ENCODE data around the gene FRK. TPM values are rescaled to one million over a fixed set of nuclear protein-coding genes. Genes with fewer than 3 reads are reported as not detected.

The FRK gene
- total RNA-seq, 2 donors from 2014 or later: 16.0 to 20.0 TPM

GRCh38 chr6:116066789-116067188 is 6.1 kb upstream of the FRK start:
- no peak for TF ChIP-seq CTCF (IDR thresholded peaks at IDR 0.05)
- Histone ChIP-seq H3K36me3 (no peaks in the 10 kb centered on the region), H3K4me1 (ENCODE audit: control insufficient read depth in 1 of 2, low read depth in 2 of 2) (peaks cover 11 to 24% of the 10 kb centered on the region in 2 donors), H3K27me3 (replicated peaks; ENCODE audit: insufficient read depth) (no peaks in the 10 kb centered on the region), H3K27ac (no peak overlapping the region), H3K4me3 (no peak overlapping the region), H3K9me3 (no peaks in the 10 kb centered on the region)
- ATAC-seq (ENCODE audit: insufficient number of reproducible peaks, low FRiP score, low read depth): no peak
- no peak for DNase-seq (ENCODE audit: low spot score)

- H3K27ac ChIP-seq: no peak overlapping the region
- no peak for TF ChIP-seq CTCF (IDR thresholded peaks at IDR 0.05)
- H3K27me3 ChIP-seq (replicated peaks; ENCODE audit: insufficient read depth): no peaks in the 10 kb centered on the region
- no peaks in the 10 kb centered on the region for H3K9me3 ChIP-seq
- ATAC-seq (ENCODE audit: insufficient number of reproducible peaks, low FRiP score, low read depth) (no peak), DNase-seq (ENCODE audit: low spot score) (no peak)
- no peak overlapping the region for H3K4me3 ChIP-seq
- H3K4me1 ChIP-seq (ENCODE audit: control insufficient read depth in 1 of 2, low read depth in 2 of 2): peaks cover 0 to 13% of the 10 kb centered on the region in 2 donors
- H3K36me3 ChIP-seq: no peaks in the 10 kb centered on the region
Measured at GRCh38 chr6:116064666-116065065, 4.0 kb upstream of the FRK start.

GRCh38 chr6:116062496-116062895 is 1.8 kb upstream of the FRK start:
- H3K9me3 ChIP-seq: no peaks in the 10 kb centered on the region
- H3K4me1 ChIP-seq (ENCODE audit: control insufficient read depth in 1 of 2, low read depth in 2 of 2): peaks cover 0 to 10% of the 10 kb centered on the region in 2 donors
- no peak overlapping the region for H3K4me3 ChIP-seq
- DNase-seq (ENCODE audit: low spot score): no peak
- H3K27me3 ChIP-seq (replicated peaks; ENCODE audit: insufficient read depth): no peaks in the 10 kb centered on the region
- no peak for ATAC-seq (ENCODE audit: insufficient number of reproducible peaks, low FRiP score, low read depth)
- TF ChIP-seq CTCF (IDR thresholded peaks at IDR 0.05): no peak
- no peak overlapping the region for H3K27ac ChIP-seq
- H3K36me3 ChIP-seq: no peaks in the 10 kb centered on the region

GRCh38 chr6:116059713-116060571 is 749 bp downstream of the FRK start:
- DNase-seq (ENCODE audit: low spot score) (no peak), ATAC-seq (ENCODE audit: insufficient number of reproducible peaks, low FRiP score, low read depth) (no peak)
- no peaks in the 10 kb centered on the region for H3K9me3 ChIP-seq
- peaks cover 16 to 23% of the 10 kb centered on the region in 2 donors for H3K4me1 ChIP-seq (ENCODE audit: control insufficient read depth in 1 of 2, low read depth in 2 of 2)
- H3K4me3 ChIP-seq: peak overlapping the region; percentile 78
- no peaks in the 10 kb centered on the region for H3K36me3 ChIP-seq
- TF ChIP-seq CTCF (IDR thresholded peaks at IDR 0.05): no peak
- H3K27me3 ChIP-seq (replicated peaks; ENCODE audit: insufficient read depth): no peaks in the 10 kb centered on the region
- peak overlapping the region; percentile 76 to 89 for H3K27ac ChIP-seq

GRCh38 chr6:116057766-116058165 is 2.9 kb downstream of the FRK start:
- Histone ChIP-seq H3K4me1 (ENCODE audit: control insufficient read depth in 1 of 2, low read depth in 2 of 2) (peaks cover 19 to 31% of the 10 kb centered on the region in 2 donors), H3K9me3 (no peaks in the 10 kb centered on the region), H3K27me3 (replicated peaks; ENCODE audit: insufficient read depth) (no peaks in the 10 kb centered on the region), H3K4me3 (peak overlapping the region; percentile 78), H3K36me3 (no peaks in the 10 kb centered on the region), H3K27ac (peak overlapping the region in 1 of 2 donors; percentile 32)
- no peak for TF ChIP-seq CTCF (IDR thresholded peaks at IDR 0.05)
- ATAC-seq (ENCODE audit: insufficient number of reproducible peaks, low FRiP score, low read depth) (no peak), DNase-seq (ENCODE audit: low spot score) (no peak)
